ENCODE results near the gene OLFML2B. TPM values are rescaled to one million over a fixed set of nuclear protein-coding genes. Genes with fewer than 3 reads are reported as not detected.
"Not testable (repeated sequence)": the region's sequence is repeated elsewhere in the genome, so short reads cannot be mapped to it uniquely, and the experiment has no call there.

Gene OLFML2B
- total RNA-seq, 4 donors from 2014 or later, result 12.5 to 27.2 (median 16.8) TPM

DNA sequence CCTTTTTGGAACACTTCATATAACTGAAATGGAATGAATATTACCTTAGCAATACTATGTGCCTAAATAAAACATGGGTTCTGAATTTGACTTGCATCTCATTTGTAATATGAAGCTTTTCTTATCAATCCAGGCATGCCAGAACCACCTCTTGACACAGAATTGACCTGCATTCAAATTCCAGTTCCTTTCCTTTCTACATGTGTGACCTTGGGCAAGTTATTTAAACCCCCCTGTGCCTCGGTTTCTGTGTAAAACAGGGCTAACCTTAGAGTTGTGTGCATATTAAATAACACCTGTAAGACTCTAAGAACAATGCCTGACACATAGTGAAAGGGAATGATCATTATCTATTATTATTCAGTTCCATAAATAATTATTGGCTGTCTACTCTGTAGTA, 43.8 kb upstream of the OLFML2B start:
- TF ChIP-seq, protein P1, sequence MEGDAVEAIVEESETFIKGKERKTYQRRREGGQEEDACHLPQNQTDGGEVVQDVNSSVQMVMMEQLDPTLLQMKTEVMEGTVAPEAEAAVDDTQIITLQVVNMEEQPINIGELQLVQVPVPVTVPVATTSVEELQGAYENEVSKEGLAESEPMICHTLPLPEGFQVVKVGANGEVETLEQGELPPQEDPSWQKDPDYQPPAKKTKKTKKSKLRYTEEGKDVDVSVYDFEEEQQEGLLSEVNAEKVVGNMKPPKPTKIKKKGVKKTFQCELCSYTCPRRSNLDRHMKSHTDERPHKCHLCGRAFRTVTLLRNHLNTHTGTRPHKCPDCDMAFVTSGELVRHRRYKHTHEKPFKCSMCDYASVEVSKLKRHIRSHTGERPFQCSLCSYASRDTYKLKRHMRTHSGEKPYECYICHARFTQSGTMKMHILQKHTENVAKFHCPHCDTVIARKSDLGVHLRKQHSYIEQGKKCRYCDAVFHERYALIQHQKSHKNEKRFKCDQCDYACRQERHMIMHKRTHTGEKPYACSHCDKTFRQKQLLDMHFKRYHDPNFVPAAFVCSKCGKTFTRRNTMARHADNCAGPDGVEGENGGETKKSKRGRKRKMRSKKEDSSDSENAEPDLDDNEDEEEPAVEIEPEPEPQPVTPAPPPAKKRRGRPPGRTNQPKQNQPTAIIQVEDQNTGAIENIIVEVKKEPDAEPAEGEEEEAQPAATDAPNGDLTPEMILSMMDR (IDR thresholded peaks at IDR 0.05), result no peak
- ATAC-seq (ENCODE audit: low FRiP score) (no peak), DNase-seq (ENCODE audit: low spot score) (no peak)

DNA sequence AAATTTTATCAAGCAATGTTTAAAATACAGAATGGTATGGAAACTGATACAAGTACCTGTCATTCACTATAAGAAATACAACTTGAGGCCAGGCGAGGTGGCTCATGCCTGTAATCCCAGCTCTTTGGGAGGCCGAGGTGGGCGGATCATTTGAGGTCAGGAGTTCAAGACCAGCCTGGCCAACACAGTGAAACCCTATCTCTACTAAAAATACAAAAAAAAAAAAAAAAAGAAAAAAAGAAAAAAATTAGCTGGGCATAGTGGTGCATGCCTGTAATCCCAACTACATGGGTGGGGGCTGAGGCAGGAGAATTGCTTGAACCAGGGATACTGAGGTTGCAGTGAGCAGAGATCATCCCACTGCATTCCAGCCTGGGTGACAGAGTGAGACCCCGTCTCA, 43.2 kb upstream of the OLFML2B start:
- ATAC-seq (ENCODE audit: low FRiP score); DNase-seq (ENCODE audit: low spot score): not testable (repeated sequence)

DNA sequence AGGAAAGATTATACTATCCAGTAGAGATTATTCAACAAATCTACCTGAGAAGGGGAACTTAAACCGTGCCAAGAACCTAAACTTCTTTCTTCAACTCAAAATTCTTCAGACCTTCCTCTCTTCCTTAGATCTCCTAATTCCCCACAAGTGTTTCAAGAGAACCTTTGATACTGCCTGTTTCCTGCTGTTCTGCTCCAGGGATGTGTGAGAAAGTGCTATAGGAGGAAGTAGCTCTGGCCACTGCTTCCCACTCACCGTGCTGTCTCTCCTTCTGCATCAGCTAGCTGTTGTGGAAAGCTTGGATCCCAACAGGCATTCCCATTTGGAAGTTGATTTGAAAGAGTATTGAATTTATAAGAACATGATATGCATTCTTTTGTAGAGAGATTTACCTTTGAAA, 41.3 kb upstream of the OLFML2B start:
- ATAC-seq (ENCODE audit: low FRiP score) (no peak), DNase-seq (ENCODE audit: low spot score) (no peak)
- TF ChIP-seq, protein P1 (IDR thresholded peaks at IDR 0.05), result no peak

DNA sequence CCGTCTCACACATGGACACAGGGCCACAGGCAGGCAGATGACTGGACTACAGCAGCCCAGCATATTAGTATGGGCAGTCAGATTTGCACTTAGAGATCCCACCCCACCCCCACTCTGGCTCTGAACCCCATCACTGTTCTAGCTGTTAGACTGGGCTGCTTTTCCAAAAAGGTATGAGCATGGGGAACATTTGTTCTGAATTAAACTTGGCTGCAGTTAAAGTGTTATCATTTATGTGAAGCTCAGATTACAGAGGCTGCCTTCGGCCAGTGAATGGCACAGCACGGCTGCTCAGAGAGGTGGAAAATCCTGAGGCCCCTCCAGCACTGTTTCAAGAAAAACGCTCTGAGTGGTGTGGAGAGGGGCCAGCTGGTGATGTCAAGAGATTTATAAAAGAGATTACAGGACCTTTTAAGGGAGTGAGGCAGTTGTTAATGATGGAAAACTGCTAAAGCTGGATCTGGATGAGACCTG, 38.9 kb upstream of the OLFML2B start:
- TF ChIP-seq, protein P1 (IDR thresholded peaks at IDR 0.05), result no peak
- no peak for DNase-seq (ENCODE audit: low spot score)
- peak; percentile 82 for ATAC-seq (ENCODE audit: low FRiP score)

DNA sequence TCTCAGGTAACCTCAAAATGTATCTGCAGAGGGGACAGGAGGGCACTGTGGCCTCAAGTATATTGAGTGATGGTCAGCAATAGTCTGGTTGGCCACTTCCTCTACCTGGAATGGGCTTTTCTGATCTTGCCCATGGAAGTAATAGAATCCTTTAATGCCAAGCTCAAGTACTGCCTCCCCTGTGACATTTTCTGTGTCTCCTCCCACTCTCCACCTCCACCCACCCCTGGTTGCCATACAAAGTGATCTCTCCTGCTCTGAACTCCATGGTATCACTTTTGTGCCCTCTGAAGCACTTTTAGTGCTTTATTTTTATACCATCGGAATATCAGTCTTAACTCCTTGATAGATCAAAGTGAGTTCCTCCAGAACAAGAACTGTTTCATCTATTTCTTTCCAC, 36.6 kb upstream of the OLFML2B start:
- ATAC-seq (ENCODE audit: low FRiP score) (no peak), DNase-seq (ENCODE audit: low spot score) (no peak)
- TF ChIP-seq, protein P1 (IDR thresholded peaks at IDR 0.05), result no peak

DNA sequence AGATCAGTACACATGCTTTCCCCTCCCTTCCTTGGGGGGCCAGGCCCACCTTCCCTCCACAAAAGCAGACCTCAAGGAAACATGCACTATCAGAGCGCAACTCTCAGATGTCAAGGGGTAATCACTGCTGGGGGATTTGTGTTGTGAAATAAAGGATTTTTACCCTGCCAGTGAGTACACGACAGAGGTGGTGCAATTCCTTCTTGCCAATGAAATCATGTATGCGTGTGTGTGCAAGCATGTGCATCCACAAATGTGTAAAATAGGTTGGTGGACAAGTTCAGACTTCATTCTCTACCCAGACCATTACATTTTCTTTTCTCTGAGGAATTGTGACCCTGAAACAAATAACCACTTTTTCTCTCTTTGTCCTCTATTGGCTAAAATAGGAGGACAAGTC, 36.1 kb upstream of the OLFML2B start:
- TF ChIP-seq, protein P1 (IDR thresholded peaks at IDR 0.05), result no peak
- DNase-seq (ENCODE audit: low spot score) (no peak), ATAC-seq (ENCODE audit: low FRiP score) (no peak)

DNA sequence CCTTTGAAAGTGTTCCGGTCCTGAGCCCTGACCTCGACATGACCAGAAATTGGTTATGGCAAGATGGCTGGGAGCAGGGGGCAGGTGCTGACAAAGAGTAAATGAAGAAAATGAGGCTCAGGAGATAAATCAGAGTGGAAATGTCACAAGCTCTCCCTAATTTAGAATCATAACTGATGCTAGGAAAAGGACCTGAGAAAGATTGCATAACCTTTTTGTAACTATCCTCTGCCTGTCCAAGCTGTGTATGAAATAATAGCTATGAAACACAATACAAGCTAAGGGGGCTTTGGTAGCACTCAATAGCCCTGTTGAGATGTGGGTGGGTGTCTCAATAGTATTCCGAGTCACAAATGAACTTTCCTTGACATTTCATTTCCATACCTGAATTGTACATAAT, 32.9 kb upstream of the OLFML2B start:
- no peak for ATAC-seq (ENCODE audit: low FRiP score)
- TF ChIP-seq, protein P1 (IDR thresholded peaks at IDR 0.05), result no peak

DNA sequence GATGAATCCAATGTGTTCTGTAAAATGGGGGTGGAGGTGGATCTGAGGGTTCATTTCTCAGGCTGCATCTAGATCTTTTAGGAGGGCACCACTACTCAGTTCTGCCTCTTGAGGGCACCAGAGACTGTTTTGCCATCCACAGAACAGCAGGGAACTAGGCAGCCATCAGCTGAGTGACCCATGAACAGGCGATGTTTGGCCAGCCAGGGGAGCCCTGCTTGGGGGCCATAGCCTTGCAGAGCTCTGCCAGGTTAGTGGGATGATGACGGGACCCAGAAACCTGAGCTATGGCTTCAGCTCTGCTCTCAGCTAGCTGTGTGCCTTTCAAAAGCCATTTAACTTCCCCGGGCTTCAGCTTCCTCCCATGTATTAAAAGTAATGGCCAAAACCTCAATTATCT, 32.4 kb upstream of the OLFML2B start:
- DNase-seq (ENCODE audit: low spot score), result no peak
- peak; percentile 77 for ATAC-seq (ENCODE audit: low FRiP score)
- TF ChIP-seq, protein P1 (IDR thresholded peaks at IDR 0.05), result no peak

More for the DNA sequence above, 32.9 kb upstream of the OLFML2B start:
- no peak for DNase-seq (ENCODE audit: low spot score)

All from omental fat pad (tissue), 4 donors.